Measurements from ENCODE around the gene CEND1. TPM values are rescaled to one million over a fixed set of nuclear protein-coding genes. Genes with fewer than 3 reads are reported as not detected.

CEND1 gene
- total and polyA plus RNA-seq, 4 donors: 13.0 to 176 (median 92.5) TPM

GRCh38 chr11:778976-779954 lies 10.6 kb downstream of the CEND1 start:
- H3K36me3 ChIP-seq (ENCODE audit: control insufficient read depth, insufficient read depth, low read length): peaks cover 59% of the 10 kb centered on the region
- no peak for DNase-seq (ENCODE audit: low read depth in 4 of 6, low spot score in 6 of 6)
- no peak overlapping the region for H3K27ac ChIP-seq (ENCODE audit: low read depth, low read length)
- H3K27me3 ChIP-seq (ENCODE audit: control insufficient read depth, insufficient read depth, low read length): no peaks in the 10 kb centered on the region
- no peaks in the 10 kb centered on the region for H3K9me3 ChIP-seq (ENCODE audit: control insufficient read depth, insufficient read depth, low read length)
- 93% methylated on average over 23 of the region's 23 CpGs for WGBS (ENCODE audit: insufficient coverage)
- H3K4me1 ChIP-seq (ENCODE audit: control insufficient read depth, insufficient read depth, low read length): peaks cover 66% of the 10 kb centered on the region
- no peak overlapping the region for H3K4me3 ChIP-seq (ENCODE audit: low read depth, low read length)

- H3K27ac ChIP-seq (ENCODE audit: low read depth, low read length): no peak within 1 kb of the TSS
- under 1% methylated on average over 102 of the region's 110 CpGs for WGBS (ENCODE audit: insufficient coverage)
- peak; percentile 70 to 97 (median 86) for DNase-seq (ENCODE audit: low read depth in 4 of 6, low spot score in 6 of 6)
- H3K36me3 ChIP-seq (ENCODE audit: control insufficient read depth, insufficient read depth, low read length): peaks cover 74% of the 10 kb centered on the region
- peaks cover 69% of the 10 kb centered on the region for H3K4me1 ChIP-seq (ENCODE audit: control insufficient read depth, insufficient read depth, low read length)
- peak within 1 kb of the TSS; percentile 70 for H3K4me3 ChIP-seq (ENCODE audit: low read depth, low read length)
- no peaks in the 10 kb centered on the region for H3K27me3 ChIP-seq (ENCODE audit: control insufficient read depth, insufficient read depth, low read length)
- H3K9me3 ChIP-seq (ENCODE audit: control insufficient read depth, insufficient read depth, low read length): no peaks in the 10 kb centered on the region
Measured at GRCh38 chr11:777288-778255, 12.3 kb downstream of the CEND1 start, which contains the start of gene GATD1. GATD1 (minus strand) TSS chr11:777487; CDS start chr11:777462, 25 bp downstream.

DNA sequence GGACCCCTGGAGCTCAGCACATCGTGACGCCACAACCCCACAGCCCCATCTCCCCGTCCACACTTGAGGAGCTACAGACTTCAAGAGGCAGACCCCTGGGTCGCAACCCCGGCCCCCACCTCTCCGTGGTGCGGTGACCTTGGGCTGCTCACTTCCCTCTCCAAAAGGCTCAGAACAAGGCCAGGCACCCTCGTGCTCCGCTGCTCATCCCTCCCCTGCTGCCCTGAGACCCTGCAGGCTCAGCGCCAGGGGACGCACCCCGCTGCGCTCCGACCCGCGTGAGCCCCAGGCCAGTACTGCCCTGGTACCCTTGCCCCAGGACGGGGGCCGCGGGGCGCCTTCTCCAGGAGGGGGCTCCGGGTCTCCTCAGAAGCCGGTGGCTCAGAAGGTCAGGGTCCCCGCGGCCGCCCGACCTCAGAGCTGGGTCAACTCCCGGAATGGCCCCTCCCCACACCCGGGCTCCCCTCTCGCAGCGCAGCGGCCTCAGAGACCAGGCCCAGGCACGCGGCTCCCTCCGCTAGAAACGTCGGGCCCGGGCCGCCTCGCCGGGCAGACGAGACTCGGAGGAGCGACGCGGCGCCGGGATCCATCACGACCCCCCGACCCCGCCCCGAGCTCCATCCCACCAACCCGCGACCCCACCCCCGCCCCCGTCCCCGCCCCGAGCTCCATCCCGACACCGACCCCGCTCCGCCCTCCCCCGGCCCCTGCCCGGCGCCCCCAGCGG lies 13.2 kb downstream of the CEND1 start:
- no peaks in the 10 kb centered on the region for H3K9me3 ChIP-seq (ENCODE audit: control insufficient read depth, insufficient read depth, low read length)
- no peaks in the 10 kb centered on the region for H3K27me3 ChIP-seq (ENCODE audit: control insufficient read depth, insufficient read depth, low read length)
- DNase-seq (ENCODE audit: low read depth in 4 of 6, low spot score in 6 of 6): no peak
- H3K36me3 ChIP-seq (ENCODE audit: control insufficient read depth, insufficient read depth, low read length): peaks cover 74% of the 10 kb centered on the region
- peaks cover 76% of the 10 kb centered on the region for H3K4me1 ChIP-seq (ENCODE audit: control insufficient read depth, insufficient read depth, low read length)
- under 1% methylated on average over 41 of the region's 65 CpGs for WGBS (ENCODE audit: insufficient coverage)
- no peak overlapping the region for H3K27ac ChIP-seq (ENCODE audit: low read depth, low read length)
- H3K4me3 ChIP-seq (ENCODE audit: low read depth, low read length): peak overlapping the region; percentile 70

DNA sequence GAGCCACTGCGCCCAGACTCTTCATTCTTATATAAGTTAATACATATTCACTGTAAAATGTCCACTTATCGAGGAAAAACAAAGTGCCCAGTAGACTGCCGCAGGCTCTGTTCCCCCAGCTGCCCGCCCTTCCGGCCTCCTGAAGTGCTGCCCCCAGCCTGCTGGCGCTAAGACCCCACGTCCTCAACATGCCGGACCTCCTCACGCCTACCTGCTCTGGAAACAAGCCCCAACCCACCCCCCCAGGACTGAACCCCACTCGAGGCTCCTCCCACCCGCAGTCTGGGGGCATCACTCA lies 13.7 kb downstream of the CEND1 start:
- no peak overlapping the region for H3K27ac ChIP-seq (ENCODE audit: low read depth, low read length)
- H3K4me1 ChIP-seq (ENCODE audit: control insufficient read depth, insufficient read depth, low read length): peaks cover 81% of the 10 kb centered on the region
- peaks cover 77% of the 10 kb centered on the region for H3K36me3 ChIP-seq (ENCODE audit: control insufficient read depth, insufficient read depth, low read length)
- WGBS (ENCODE audit: insufficient coverage): 27% methylated on average over 11 of the region's 11 CpGs
- DNase-seq (ENCODE audit: low read depth in 4 of 6, low spot score in 6 of 6): no peak
- no peaks in the 10 kb centered on the region for H3K27me3 ChIP-seq (ENCODE audit: control insufficient read depth, insufficient read depth, low read length)
- peak overlapping the region; percentile 70 for H3K4me3 ChIP-seq (ENCODE audit: low read depth, low read length)
- no peaks in the 10 kb centered on the region for H3K9me3 ChIP-seq (ENCODE audit: control insufficient read depth, insufficient read depth, low read length)

DNA sequence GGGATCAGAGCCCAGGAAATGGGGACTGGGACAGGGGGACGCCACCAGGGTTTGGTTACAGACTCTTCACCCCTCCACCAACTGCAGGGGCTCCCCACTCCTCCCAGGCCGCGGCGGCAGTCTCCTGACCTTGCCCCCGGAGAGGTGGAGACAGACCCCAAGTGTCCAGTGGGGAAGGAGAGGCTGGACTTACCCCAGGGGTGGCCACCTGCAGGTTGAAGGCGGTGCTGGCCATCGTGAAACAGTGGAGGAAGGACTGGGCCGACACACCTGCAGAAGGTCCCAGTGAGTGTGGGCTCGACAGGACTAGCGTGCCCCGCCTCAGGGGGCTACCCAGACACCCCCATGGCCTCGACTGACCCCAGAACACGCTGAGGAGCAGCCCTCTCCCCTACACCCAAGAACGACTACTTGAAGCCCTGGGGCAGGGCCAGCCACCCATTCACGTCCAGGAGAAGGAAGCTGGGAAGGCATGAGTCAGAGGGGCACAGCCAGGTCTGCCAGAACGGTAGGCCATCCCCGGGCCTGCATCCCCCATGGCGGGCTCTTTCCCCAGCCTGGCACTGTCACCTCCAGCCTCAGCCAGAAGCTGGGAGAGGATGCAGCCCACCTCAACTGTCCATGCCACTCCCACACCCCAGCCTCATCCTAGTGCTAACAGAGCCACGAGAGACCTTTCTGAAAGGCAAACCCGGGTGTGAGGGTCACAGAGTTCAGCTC lies 14.9 kb downstream of the CEND1 start:
- H3K4me3 ChIP-seq (ENCODE audit: low read depth, low read length): no peak overlapping the region
- H3K36me3 ChIP-seq (ENCODE audit: control insufficient read depth, insufficient read depth, low read length): peaks cover 80% of the 10 kb centered on the region
- no peaks in the 10 kb centered on the region for H3K9me3 ChIP-seq (ENCODE audit: control insufficient read depth, insufficient read depth, low read length)
- WGBS (ENCODE audit: insufficient coverage): 78% methylated on average over 10 of the region's 20 CpGs
- no peak overlapping the region for H3K27ac ChIP-seq (ENCODE audit: low read depth, low read length)
- peaks cover 79% of the 10 kb centered on the region for H3K4me1 ChIP-seq (ENCODE audit: control insufficient read depth, insufficient read depth, low read length)
- DNase-seq (ENCODE audit: low read depth in 4 of 6, low spot score in 6 of 6): no peak
- no peaks in the 10 kb centered on the region for H3K27me3 ChIP-seq (ENCODE audit: control insufficient read depth, insufficient read depth, low read length)

- WGBS (ENCODE audit: insufficient coverage): 94% methylated on average over 9 of the region's 9 CpGs
- peaks cover 69% of the 10 kb centered on the region for H3K4me1 ChIP-seq (ENCODE audit: control insufficient read depth, insufficient read depth, low read length)
Measured at GRCh38 chr11:773830-774229, 16.1 kb downstream of the CEND1 start.

DNA sequence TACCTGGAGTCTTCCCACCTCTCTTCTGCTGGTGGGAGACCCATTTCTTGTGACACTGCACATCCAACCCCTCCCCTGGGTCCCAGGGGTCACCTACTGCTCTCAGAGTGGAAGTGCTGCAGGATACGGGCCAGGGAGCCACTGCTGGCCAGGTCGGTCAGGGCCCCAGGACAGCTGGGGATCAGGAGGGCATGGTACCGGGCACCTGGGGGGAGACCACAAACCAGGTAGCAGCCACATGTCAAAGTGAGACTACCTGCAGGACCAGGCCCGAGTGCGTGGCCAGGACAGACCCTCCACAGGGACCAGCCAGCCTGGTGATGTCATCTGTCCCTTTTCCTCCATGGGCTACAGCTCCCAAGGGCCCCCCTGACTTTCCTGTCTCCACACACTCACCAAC lies 16.5 kb downstream of the CEND1 start:
- Histone ChIP-seq H3K36me3 (ENCODE audit: control insufficient read depth, insufficient read depth, low read length) (peaks cover 79% of the 10 kb centered on the region), H3K27ac (ENCODE audit: low read depth, low read length) (peak overlapping the region; percentile 88)
- WGBS (ENCODE audit: insufficient coverage): 92% methylated on average over 5 of the region's 5 CpGs

More at GRCh38 chr11:773830-774229, 16.1 kb downstream of the CEND1 start:
- no peaks in the 10 kb centered on the region for H3K9me3 ChIP-seq (ENCODE audit: control insufficient read depth, insufficient read depth, low read length)
- no peaks in the 10 kb centered on the region for H3K27me3 ChIP-seq (ENCODE audit: control insufficient read depth, insufficient read depth, low read length)
- H3K27ac ChIP-seq (ENCODE audit: low read depth, low read length): peak overlapping the region; percentile 88
- H3K36me3 ChIP-seq (ENCODE audit: control insufficient read depth, insufficient read depth, low read length): peaks cover 80% of the 10 kb centered on the region
- H3K4me3 ChIP-seq (ENCODE audit: low read depth, low read length): no peak overlapping the region
- no peak for DNase-seq (ENCODE audit: low read depth in 4 of 6, low spot score in 6 of 6)

DNA sequence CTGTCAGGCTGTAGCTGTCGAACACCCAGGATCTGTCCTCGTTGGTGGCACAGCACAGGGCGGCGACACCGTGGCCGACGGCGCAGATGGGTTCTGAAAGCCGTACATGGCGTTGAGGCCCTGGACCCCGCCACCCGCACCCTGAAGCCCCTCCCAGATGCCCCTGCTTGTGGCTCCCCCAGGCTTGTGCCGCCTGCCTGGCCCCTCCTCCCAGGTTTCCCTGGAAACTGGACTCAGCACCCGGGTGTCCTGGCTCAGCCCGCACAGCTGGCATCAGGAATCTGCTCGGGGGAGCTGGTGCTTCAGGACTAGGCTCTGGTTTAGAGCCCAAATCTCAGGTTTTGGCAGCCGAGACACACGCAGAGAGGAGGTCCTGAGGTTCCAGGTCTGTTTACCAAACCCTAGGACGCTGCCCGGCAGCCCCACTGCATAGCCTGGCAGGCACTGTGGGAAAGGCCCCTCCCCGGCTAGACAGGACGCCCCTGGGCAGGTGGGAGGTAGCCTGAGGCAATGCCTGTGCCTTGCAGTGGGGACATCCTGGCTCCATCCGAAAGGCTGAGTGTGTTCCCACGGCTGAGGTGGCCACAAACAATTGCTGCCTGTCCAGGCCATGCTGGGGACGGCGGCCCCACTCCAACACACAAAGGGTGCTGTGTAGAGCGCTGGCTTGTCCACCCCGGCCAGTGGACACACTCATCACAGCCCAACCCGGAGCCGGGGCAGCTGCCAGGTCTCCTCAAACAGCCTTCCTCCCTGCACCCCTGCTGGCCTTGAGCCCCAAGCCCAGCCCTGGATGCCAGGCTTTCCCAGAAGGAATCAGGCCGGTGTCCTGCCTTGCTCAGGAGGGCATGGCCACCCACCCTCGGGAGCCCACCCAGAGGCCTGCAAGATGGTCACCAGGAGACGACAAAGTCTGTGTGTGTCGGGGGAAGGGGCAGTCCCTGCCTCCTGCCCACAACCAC lies 17.2 kb downstream of the CEND1 start:
- peak overlapping the region; percentile 88 for H3K27ac ChIP-seq (ENCODE audit: low read depth, low read length)
- H3K36me3 ChIP-seq (ENCODE audit: control insufficient read depth, insufficient read depth, low read length): peaks cover 83% of the 10 kb centered on the region
- no peaks in the 10 kb centered on the region for H3K27me3 ChIP-seq (ENCODE audit: control insufficient read depth, insufficient read depth, low read length)
- peak in 1 of 6 donors; percentile 81 for DNase-seq (ENCODE audit: low read depth in 4 of 6, low spot score in 6 of 6)
- H3K4me3 ChIP-seq (ENCODE audit: low read depth, low read length): no peak overlapping the region
- peaks cover 58% of the 10 kb centered on the region for H3K4me1 ChIP-seq (ENCODE audit: control insufficient read depth, insufficient read depth, low read length)
- H3K9me3 ChIP-seq (ENCODE audit: control insufficient read depth, insufficient read depth, low read length): no peaks in the 10 kb centered on the region
- WGBS (ENCODE audit: insufficient coverage): 56% methylated on average over 34 of the region's 34 CpGs

More for the DNA sequence above, 16.5 kb downstream of the CEND1 start:
- Histone ChIP-seq H3K4me3 (ENCODE audit: low read depth, low read length) (no peak overlapping the region), H3K4me1 (ENCODE audit: control insufficient read depth, insufficient read depth, low read length) (peaks cover 65% of the 10 kb centered on the region), H3K9me3 (ENCODE audit: control insufficient read depth, insufficient read depth, low read length) (no peaks in the 10 kb centered on the region), H3K27me3 (ENCODE audit: control insufficient read depth, insufficient read depth, low read length) (no peaks in the 10 kb centered on the region)
- no peak for DNase-seq (ENCODE audit: low read depth in 4 of 6, low spot score in 6 of 6)

Data from spinal cord (tissue), 10 donors.